Kidney tubule cell (primary cell): ENCODE data around the gene SLC34A1.
"Not testable (repeated sequence)": the region's sequence is repeated elsewhere in the genome, so short reads cannot be mapped to it uniquely, and the experiment has no call there.

ENCODE experiments used
- DNase-seq: peaks from one replicate; pipeline ENCODE4 v3.0.0-alpha.2; 2018; ENCODE audit warnings: low spot score

SLC34A1 gene

GRCh38 chr5:177368869-177369644 is 15.2 kb upstream of the SLC34A1 start:
- peak; percentile 47 for DNase-seq

- no peak for DNase-seq
Measured at GRCh38 chr5:177369645-177370440, 14.4 kb upstream of the SLC34A1 start.

- peak; percentile 95 for DNase-seq
Measured at GRCh38 chr5:177370488-177371119, 13.6 kb upstream of the SLC34A1 start.

GRCh38 chr5:177371120-177372033 is 12.9 kb upstream of the SLC34A1 start:
- DNase-seq = no peak

GRCh38 chr5:177372034-177372896 is 12.0 kb upstream of the SLC34A1 start:
- DNase-seq = no peak

GRCh38 chr5:177372910-177373309 is 11.3 kb upstream of the SLC34A1 start:
- DNase-seq = no peak

- DNase-seq = no peak
Measured at GRCh38 chr5:177373806-177374205, 10.4 kb upstream of the SLC34A1 start.

GRCh38 chr5:177374211-177374610 is 10.0 kb upstream of the SLC34A1 start:
- DNase-seq = no peak

GRCh38 chr5:177375516-177375915 is 8.7 kb upstream of the SLC34A1 start:
- not testable (repeated sequence) for DNase-seq

GRCh38 chr5:177376107-177376506 is 8.1 kb upstream of the SLC34A1 start:
- DNase-seq = no peak

- DNase-seq = no peak
Measured at GRCh38 chr5:177377851-177378776, 6.1 kb upstream of the SLC34A1 start.

- DNase-seq = peak; percentile 93
Measured at GRCh38 chr5:177378884-177379883, 5.0 kb upstream of the SLC34A1 start.

GRCh38 chr5:177380805-177381126 is 3.5 kb upstream of the SLC34A1 start:
- DNase-seq = no peak

GRCh38 chr5:177382423-177383029 is 1.7 kb upstream of the SLC34A1 start:
- no peak for DNase-seq

GRCh38 chr5:177383181-177383580 is 1.1 kb upstream of the SLC34A1 start:
- DNase-seq = no peak

GRCh38 chr5:177385720-177386119 is 1.5 kb downstream of the SLC34A1 start:
- DNase-seq = no peak

GRCh38 chr5:177386542-177386941 is 2.3 kb downstream of the SLC34A1 start:
- DNase-seq = no peak

GRCh38 chr5:177387405-177387804 is 3.2 kb downstream of the SLC34A1 start:
- DNase-seq = no peak
